KMS-11 (cell line): ENCODE data around the gene CSMD2.

Source experiments
- H2AFZ ChIP-seq: fragments of 200-600 bp; sonication (generic); 2 replicates; pipeline ENCODE4 v1.6.1; 2016; ENCODE audit warnings: antibody characterized with exemption, mixed run types, low read depth
- H3K27ac ChIP-seq: fragments of 200-600 bp; sonication (generic); 2 replicates; pipeline ENCODE4 v1.6.1; 2016; ENCODE audit warnings: mild to moderate bottlenecking, mixed run types
- H3K27me3 ChIP-seq: fragments of 200-600 bp; sonication (generic); 2 replicates; pipeline ENCODE4 v1.6.1; 2017; ENCODE audit warnings: mild to moderate bottlenecking, low read depth, mixed run types, moderate library complexity; ENCODE audit not compliant: insufficient read depth
- H3K36me3 ChIP-seq: fragments of 200-600 bp; sonication (generic); 2 replicates; pipeline ENCODE4 v1.6.1; 2017; ENCODE audit warnings: mild to moderate bottlenecking, mixed run types; ENCODE audit not compliant: insufficient read depth
- H3K4me1 ChIP-seq: fragments of 200-600 bp; sonication (generic); 2 replicates; pipeline ENCODE4 v1.6.1; 2016; ENCODE audit warnings: mild to moderate bottlenecking, low read depth, mixed run types; ENCODE audit not compliant: poor library complexity, severe bottlenecking
- H3K4me2 ChIP-seq: fragments of 200-600 bp; sonication (generic); 2 replicates; pipeline ENCODE4 v1.7.0; 2016; ENCODE audit warnings: mild to moderate bottlenecking, mixed run types
- H3K4me3 ChIP-seq: fragments of 200-600 bp; sonication (generic); IDR thresholded peaks from 2 replicates; pipeline ENCODE4 v1.6.1; 2017; ENCODE audit warnings: low read depth, low read length, mixed read lengths; ENCODE audit not compliant: insufficient read depth
- H3K79me2 ChIP-seq: fragments of 200-600 bp; sonication (generic); 2 replicates; pipeline ENCODE4 v1.6.1; 2016; ENCODE audit warnings: low read depth, mixed run types; ENCODE audit not compliant: insufficient read depth
- H3K9ac ChIP-seq: fragments of 200-600 bp; sonication (generic); 2 replicates; pipeline ENCODE4 v1.6.1; 2016; ENCODE audit warnings: mild to moderate bottlenecking, mixed run types
- H4K20me1 ChIP-seq: fragments of 200-600 bp; sonication (generic); 2 replicates; pipeline ENCODE4 v1.6.1; 2016; ENCODE audit warnings: mild to moderate bottlenecking, mixed run types; ENCODE audit not compliant: insufficient read depth
- TF ChIP-seq, protein P1 (sequence below): fragments of 200-600 bp; sonication (generic); conservative IDR thresholded peaks from 2 replicates; pipeline ENCODE4 v1.6.1; 2017; ENCODE audit warnings: low read depth, mild to moderate bottlenecking, antibody characterized with exemption, low read length, moderate library complexity, mixed read lengths

Gene CSMD2

DNA sequence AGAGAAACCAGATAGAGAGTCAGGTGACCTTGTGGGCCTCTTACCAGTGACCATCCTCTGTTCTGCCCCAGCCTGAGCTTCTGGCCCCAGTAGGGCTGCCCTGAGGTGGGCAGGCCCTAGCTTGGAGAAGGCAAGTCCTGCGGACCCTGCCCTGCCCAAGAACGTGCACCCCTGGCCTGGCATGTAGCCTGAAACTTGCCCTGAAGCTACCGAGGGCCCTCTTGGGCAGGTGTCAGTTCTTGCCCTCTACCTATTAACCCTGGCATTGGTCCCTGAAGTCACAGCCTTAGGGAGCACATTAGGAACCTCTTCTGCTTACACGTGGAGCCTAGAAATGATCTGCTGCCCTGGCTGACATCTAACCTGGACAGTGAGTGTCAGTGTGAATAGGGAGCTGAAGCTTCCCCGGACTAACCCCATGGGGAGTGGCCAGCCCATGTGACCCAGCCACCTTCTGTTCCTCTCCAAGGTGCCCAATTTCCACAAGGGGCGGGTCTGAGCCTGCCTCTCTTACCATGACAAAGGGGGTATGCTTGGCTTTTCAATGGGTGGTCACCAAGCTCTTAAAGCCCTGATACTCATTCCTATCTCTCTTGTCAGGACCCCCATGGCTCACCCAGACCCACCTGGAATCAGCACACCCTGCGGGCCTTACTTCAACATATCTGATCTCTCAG lies 529.6 kb downstream of the CSMD2 start:
- H2AFZ ChIP-seq: no peak overlapping the region
- no peaks in the 10 kb centered on the region for H3K4me1 ChIP-seq
- no peaks in the 10 kb centered on the region for H3K36me3 ChIP-seq
- H3K79me2 ChIP-seq: no peaks in the 10 kb centered on the region
- no peak overlapping the region for H3K4me3 ChIP-seq
- peaks cover 2% of the 10 kb centered on the region; the same call in 1 of the 2 replicates for H3K27me3 ChIP-seq
- no peak overlapping the region for H3K4me2 ChIP-seq
- no peak overlapping the region for H3K9ac ChIP-seq
- no peak overlapping the region for H3K27ac ChIP-seq
- TF ChIP-seq, protein P1, sequence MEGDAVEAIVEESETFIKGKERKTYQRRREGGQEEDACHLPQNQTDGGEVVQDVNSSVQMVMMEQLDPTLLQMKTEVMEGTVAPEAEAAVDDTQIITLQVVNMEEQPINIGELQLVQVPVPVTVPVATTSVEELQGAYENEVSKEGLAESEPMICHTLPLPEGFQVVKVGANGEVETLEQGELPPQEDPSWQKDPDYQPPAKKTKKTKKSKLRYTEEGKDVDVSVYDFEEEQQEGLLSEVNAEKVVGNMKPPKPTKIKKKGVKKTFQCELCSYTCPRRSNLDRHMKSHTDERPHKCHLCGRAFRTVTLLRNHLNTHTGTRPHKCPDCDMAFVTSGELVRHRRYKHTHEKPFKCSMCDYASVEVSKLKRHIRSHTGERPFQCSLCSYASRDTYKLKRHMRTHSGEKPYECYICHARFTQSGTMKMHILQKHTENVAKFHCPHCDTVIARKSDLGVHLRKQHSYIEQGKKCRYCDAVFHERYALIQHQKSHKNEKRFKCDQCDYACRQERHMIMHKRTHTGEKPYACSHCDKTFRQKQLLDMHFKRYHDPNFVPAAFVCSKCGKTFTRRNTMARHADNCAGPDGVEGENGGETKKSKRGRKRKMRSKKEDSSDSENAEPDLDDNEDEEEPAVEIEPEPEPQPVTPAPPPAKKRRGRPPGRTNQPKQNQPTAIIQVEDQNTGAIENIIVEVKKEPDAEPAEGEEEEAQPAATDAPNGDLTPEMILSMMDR: no peak
- H4K20me1 ChIP-seq: no peaks in the 10 kb centered on the region

DNA sequence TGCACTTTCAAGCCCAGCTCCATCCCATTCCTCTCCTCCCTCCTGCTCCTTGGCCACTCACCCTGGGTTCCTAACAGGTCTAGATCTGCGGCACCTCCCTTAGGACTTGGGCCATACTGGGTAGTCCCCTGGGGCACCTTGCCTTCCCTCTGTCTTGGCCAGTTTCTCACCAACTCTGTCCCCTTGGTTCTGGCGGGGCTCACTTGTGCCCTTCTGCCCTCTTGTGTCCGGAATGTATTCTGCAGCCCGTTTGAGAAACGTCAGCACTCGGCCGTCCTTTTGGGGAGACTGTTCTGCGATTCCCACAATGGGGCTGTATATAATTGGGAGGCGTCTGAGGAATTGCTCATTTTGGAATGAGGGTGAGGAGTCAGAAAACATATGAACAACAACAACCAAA lies 530.2 kb downstream of the CSMD2 start:
- Histone ChIP-seq H3K4me1 (no peaks in the 10 kb centered on the region), H4K20me1 (no peaks in the 10 kb centered on the region), H3K36me3 (no peaks in the 10 kb centered on the region), H3K79me2 (no peaks in the 10 kb centered on the region), H3K27ac (no peak overlapping the region), H2AFZ (no peak overlapping the region), H3K9ac (no peak overlapping the region), H3K4me2 (no peak overlapping the region), H3K27me3 (peaks cover 2% of the 10 kb centered on the region; the same call in 1 of the 2 replicates), H3K4me3 (no peak overlapping the region)
- TF ChIP-seq, protein P1: peak; percentile 62; the same call in 1 of the 2 replicates

DNA sequence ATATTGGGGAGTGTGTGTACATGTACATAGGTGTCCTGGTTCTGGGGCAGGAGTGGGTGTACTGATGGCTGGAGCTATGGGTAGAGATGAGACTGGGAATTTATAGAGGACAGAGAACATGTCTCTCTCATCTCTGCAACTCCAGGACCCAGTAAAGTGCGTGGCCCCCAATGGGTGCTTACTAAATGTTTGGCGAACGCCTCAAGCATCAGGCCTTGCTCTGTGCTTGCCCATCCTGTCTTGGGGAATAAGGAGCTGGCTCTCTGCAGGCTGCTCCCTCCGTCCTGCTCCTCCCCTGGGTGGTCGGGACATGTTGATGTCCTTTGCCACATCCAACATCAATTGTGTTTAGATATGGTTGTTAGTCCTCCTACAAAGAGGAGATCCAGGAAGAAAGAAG lies 530.9 kb downstream of the CSMD2 start:
- H3K4me1 ChIP-seq: no peaks in the 10 kb centered on the region
- TF ChIP-seq, protein P1: no peak
- no peaks in the 10 kb centered on the region for H3K79me2 ChIP-seq
- H3K36me3 ChIP-seq: no peaks in the 10 kb centered on the region
- H3K4me2 ChIP-seq: no peak overlapping the region
- H3K4me3 ChIP-seq: no peak overlapping the region
- no peaks in the 10 kb centered on the region for H4K20me1 ChIP-seq
- H3K9ac ChIP-seq: no peak overlapping the region
- H2AFZ ChIP-seq: no peak overlapping the region
- H3K27ac ChIP-seq: no peak overlapping the region
- peaks cover 2% of the 10 kb centered on the region; the same call in 1 of the 2 replicates for H3K27me3 ChIP-seq

DNA sequence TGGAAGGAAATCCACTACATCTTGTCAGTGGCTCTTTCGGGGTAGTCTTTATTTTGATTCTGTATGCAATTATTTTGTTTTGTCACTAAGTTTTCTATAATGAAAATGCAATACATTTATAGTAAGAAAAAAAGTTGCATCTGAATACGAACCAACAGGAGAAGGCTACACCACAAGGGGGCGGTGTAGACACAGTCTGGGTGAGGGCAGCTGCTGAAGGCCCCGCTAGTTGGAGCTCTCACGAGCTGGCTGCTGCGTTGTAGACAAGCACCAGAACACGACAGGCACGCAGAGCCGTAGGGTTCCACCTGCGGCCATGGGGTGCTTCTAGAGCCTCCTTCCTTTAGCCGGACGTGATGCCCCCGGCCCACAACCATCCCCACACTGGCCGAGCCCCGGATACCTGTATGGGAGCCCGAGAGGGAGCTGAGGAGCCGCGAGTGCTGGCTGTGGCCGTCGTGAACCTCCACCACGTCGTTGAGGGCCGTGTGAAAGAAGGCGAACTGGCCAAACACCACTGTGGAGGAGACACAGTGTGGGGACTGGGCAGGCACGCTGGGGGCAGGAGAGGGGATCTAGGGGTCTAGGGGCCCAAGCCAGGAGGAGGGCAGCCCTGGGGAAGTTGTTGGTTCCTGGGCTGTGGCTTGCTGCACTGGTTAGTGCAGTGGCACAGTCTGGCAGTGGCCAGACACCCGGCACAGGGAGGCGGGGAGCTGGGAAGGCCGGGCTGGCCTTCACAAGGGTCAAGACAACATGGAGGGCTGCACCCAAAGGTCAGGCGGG lies 531.8 kb downstream of the CSMD2 start:
- no peak overlapping the region for H2AFZ ChIP-seq
- H3K79me2 ChIP-seq: no peaks in the 10 kb centered on the region
- no peak overlapping the region for H3K9ac ChIP-seq
- TF ChIP-seq, protein P1: peak; percentile 87
- H3K27ac ChIP-seq: no peak overlapping the region
- H3K36me3 ChIP-seq: no peaks in the 10 kb centered on the region
- peaks cover 2% of the 10 kb centered on the region; the same call in 1 of the 2 replicates for H3K27me3 ChIP-seq
- H3K4me1 ChIP-seq: no peaks in the 10 kb centered on the region
- H4K20me1 ChIP-seq: no peaks in the 10 kb centered on the region
- no peak overlapping the region for H3K4me2 ChIP-seq
- no peak overlapping the region for H3K4me3 ChIP-seq
